Inflammatory macrophage (primary cell): ENCODE data around the gene NEK4.

Experiments
- DNase-seq, 2 donors: peaks; one replicate each; pipeline ENCODE4 v3.0.0-alpha.2; 2020 to 2022

NEK4 gene

DNA sequence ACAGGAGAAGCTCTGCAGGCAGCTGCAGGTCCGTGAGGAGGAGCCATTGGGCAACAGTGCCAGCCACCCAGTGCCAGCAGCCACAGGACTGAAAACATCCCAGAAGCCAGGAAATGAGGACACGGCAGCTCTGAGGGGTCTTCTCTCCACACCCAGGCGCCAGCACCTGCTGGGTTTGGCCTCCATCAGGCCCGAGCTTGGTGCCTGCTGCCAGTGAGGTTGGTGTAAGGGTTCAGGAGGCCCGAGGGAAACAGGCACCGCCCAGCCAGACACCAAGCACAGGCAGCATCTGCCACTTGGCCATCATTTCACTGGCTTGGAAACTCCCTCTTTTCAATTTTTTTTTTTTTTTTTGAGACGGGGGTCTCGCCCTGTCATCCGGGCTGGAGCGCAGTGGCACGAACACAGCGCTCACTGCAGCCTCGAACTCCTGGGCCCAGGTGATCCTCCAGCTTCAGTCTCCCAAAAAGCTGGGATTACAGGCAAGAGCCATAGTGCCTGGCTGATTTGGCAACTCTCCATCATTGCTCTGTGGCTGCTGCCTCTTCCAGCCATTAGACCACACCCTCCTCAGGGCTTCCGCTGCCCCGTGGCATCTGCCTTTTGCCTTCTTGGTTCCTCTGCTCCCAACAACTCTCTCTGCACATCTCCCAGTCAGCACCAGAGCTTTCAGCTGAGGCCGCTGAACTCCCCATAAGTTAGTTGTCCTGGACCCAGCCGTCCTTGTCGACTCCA, 22.4 kb upstream of the NEK4 start:
- peak in 1 of 2 donors; percentile 28 for DNase-seq

- no peak for DNase-seq
Measured at GRCh38 chr3:52792413-52792812, 21.7 kb upstream of the NEK4 start.

GRCh38 chr3:52791928-52792327, 21.2 kb upstream of the NEK4 start:
- DNase-seq: no peak

DNA sequence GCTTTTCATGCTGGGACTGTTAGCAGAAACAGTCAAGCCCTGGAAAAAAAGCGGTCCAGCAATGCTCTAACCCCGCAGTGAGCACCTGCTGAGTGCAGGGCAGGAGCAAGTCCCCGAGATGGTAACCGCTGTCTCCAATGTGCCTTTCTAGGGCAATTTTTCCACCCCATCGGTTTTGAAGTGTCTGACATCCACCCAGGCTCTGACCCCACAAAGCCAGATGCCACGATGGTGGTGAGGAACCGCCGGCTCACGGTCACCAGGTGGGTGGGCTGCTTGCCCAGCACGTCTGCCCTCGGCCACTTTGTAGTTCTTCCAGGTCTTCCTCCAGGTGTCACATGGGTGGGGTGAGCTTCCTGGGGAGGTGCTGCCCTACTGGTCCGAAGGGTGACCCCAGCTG, 20.6 kb upstream of the NEK4 start:
- DNase-seq: no peak

GRCh38 chr3:52790741-52791140, 20.0 kb upstream of the NEK4 start:
- DNase-seq: no peak

DNA sequence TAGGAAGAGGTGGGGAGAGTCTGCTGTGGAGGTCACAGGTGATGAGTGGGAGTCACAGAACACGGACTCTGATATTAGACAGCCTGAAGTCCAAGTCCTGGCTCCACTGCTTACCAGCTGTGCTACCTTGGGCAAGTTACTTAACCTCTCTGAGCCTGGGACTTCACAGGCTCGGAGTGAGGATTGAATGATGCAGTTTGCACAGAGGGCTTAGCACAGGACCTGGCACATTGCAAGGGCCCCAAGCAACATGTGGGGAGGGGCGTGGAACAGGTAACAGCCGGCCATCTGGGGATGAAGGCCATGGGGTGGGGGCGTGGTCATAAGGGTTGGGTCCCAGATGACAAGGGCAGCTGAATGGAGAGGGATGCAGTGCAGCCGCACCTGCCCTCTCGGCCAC, 19.6 kb upstream of the NEK4 start:
- no peak for DNase-seq

DNA sequence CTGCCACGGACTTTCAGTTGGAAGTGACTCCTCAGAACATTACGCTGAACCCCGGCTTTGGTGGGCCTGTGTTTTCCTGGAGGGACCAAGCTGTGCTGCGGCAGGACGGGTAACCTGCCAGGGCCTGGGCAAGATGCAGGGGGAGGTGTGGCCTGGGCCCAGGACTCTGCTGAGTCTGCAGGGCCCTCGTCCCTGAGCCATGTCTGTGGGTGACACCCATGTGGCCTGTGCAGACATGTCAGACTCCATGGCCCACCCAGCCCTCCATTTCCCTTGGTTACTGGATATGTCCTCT, 19.0 kb upstream of the NEK4 start:
- DNase-seq: no peak

- DNase-seq: no peak
Measured at GRCh38 chr3:52788890-52789745, 18.4 kb upstream of the NEK4 start.

- no peak for DNase-seq
Measured at GRCh38 chr3:52787672-52788625, 17.2 kb upstream of the NEK4 start.

DNA sequence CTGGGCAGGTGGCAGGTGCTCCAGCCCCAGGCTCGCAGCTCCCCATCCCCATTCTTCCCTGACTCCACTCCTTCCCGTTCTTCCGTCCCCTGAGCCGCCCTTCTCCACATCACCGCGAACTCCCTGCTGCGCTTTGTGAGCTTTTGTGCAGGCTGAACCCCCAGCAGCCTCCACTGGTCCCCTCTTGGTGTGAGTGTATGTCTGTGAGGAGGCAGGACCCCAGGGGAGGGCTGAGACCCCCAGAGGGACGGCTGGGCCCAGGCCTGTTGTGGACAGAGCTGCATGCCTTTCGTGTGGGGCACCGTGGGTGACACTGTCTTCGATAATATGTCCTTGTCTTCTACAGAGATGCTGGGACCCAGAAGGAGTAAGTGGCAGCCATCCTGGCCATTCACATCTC, 16.5 kb upstream of the NEK4 start:
- DNase-seq: no peak

- DNase-seq: no peak
Measured at GRCh38 chr3:52786330-52787215, 15.8 kb upstream of the NEK4 start.

GRCh38 chr3:52784931-52785590, 14.3 kb upstream of the NEK4 start:
- DNase-seq: no peak

DNA sequence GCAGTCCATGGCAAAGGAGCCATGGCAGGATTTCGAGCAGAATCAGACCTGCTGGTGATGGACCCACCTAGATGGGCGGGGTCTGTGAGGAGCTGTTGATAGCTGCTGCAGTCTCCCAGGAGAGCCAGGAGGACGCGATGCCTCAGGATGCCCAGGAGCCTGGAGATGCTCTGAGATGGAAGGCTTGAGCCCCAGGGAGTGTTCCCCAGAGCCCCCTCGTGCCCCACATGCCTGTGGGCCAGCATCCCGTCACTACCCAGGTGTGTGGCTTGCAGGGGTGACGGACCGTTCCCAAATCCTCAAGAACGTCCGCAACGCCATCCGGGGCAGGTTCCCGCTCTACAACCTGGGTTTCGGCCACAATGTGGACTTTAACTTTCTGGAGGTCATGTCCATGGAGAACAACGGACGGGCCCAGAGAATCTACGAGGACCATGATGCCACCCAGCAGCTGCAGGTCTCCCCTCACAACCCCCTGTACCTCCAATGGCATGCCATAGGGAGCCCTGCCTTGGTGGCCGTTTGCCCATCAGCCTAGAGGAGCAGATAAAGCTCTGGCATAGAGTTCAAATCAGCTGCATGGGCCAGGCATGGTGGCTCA, 13.4 kb upstream of the NEK4 start:
- no peak for DNase-seq

- DNase-seq: no peak
Measured at GRCh38 chr3:52783211-52783555, 12.4 kb upstream of the NEK4 start.

- DNase-seq: no peak
Measured at GRCh38 chr3:52782412-52783210, 11.9 kb upstream of the NEK4 start.

DNA sequence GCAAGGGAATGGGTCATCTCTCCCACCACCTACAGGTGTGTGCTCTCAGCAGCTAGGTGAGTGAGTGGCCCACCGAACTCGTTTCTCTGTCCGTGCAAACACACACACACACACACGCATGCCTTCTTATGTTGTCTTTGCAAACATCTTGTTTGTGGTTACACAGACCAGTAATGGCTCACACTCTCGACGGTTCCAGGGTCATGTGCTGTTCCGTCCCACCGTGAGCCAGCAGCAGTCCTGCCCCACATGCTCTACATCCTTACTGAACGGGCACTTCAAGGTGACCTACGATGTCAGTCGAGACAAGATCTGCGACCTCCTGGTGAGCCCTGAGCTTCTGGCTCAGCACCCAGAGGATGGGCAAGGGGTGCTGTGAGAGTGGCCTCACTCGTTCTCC, 11.0 kb upstream of the NEK4 start:
- peak in 1 of 2 donors; percentile 19 for DNase-seq

DNA sequence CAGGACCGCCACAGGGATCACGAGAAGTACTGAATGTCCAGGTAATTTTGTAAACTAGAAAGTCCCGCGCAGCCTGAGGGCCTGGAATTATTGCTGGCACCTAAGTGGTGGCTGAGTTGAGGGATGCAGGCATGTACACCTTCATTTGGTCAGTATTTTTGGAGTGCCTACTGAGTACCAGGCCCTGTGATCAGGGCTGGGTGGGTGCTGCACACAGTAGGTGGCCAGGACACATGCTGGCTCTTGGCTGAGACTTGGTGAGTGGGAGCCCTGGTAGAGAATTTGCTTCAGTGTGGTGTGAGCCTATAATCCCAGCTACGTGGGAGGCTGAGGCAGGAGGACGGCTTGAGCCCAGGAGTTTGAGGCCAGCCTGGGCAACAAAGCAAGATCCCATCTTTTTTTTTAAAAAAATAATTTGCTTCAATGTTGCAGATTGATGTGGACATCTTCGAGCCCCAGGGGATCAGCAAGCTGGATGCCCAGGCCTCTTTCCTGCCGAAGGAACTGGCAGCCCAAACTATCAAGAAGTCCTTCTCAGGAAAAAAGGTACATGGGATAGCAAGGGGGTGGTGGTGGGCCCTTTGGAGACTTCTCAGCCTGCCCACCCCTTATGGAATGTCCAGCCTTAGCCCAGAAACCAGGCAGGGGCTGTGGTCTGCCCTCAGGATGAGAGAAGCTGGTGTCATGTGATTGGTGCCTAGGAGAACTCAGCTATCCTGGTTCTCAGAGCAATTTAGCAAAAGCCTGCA, 9.3 kb upstream of the NEK4 start:
- no peak for DNase-seq

DNA sequence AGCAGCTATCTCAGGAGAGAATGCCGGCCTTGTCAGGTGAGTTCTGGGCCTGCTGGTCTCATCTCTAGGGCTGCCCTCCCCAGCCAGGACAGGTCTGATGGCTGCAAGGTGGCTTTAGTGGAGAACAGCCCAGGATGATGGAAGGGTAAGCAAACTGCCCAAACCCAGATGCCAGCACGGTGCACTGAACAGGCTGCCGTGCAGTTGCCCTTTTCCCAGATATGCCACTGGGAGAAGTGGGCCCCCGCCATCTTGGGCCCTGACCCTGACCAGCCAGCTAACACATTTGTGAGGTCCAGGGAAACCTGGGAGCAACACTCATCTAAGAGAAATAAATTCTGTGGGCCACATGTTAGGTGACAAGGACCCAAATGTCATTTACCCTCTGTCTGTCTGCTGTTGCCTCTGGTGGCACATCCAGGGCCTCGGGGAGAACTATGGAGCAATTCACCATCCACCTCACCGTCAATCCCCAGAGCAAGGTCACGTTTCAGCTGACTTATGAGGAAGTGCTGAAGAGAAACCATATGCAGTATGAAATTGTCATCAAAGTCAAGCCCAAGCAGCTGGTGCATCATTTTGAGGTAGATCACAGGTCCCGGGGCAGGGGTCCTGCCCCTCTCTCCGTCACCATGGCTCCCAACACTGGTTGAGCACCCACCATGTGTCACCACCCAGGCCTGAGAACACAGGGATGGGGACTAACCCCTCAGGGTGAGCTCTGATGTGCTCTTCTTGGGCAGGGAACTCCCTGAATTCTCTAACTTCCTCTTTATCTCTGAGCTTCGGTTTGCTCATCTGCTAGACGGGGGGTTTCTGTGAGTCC, 8.5 kb upstream of the NEK4 start:
- peak; percentile 71 to 75 for DNase-seq
